ENCODE results near the gene GFER. TPM values are rescaled to one million over a fixed set of nuclear protein-coding genes. Genes with fewer than 3 reads are reported as not detected.
"Not testable (repeated sequence)": the region's sequence is repeated elsewhere in the genome, so short reads cannot be mapped to it uniquely, and the experiment has no call there.

Gene GFER
- 10 to 100 TPM; 31.9 to 41.7 TPM for total RNA-seq

- ATAC-seq (peak; percentile 97 to 99), DNase-seq (ENCODE audit: low spot score) (peak; percentile 96)
- Mint-ChIP-seq H3K27ac (peak within 1 kb of the TSS; percentile 47 to 50), H3K36me3 (no peaks in the 10 kb centered on the region), H3K4me1 (ENCODE audit: low read depth in 2 of 2) (peaks cover 0 to 21% of the 10 kb centered on the region in 2 donors), H3K27me3 (peaks cover 0 to 10% of the 10 kb centered on the region in 2 donors), H3K4me3 (peak within 1 kb of the TSS; percentile 75), H3K9me3 (no peaks in the 10 kb centered on the region)
Observed at GRCh38 chr16:1983544-1984346, at the start of gene GFER. Gene GFER (plus strand): TSS chr16:1984193. CDS start chr16:1984219, 26 bp downstream.

GRCh38 chr16:1936945-1937479 is 47.0 kb upstream of the GFER start:
- no peak for ATAC-seq
- DNase-seq (ENCODE audit: low spot score), result no peak
- Mint-ChIP-seq H3K27me3 (no peaks in the 10 kb centered on the region), H3K4me1 (ENCODE audit: low read depth in 2 of 2) (peaks cover 3 to 4% of the 10 kb centered on the region in 2 donors), H3K36me3 (no peaks in the 10 kb centered on the region), H3K9me3 (no peaks in the 10 kb centered on the region), H3K4me3 (no peak overlapping the region), H3K27ac (no peak overlapping the region)

- H3K9me3 Mint-ChIP-seq, result no peaks in the 10 kb centered on the region
Observed at GRCh38 chr16:1938316-1938715, 45.7 kb upstream of the GFER start.

GRCh38 chr16:1938910-1939309 is 45.1 kb upstream of the GFER start:
- no peak overlapping the region for H3K27ac Mint-ChIP-seq
- ATAC-seq (no peak), DNase-seq (ENCODE audit: low spot score) (no peak)
- H3K27me3 Mint-ChIP-seq, result no peaks in the 10 kb centered on the region
- H3K4me3 Mint-ChIP-seq, result no peak overlapping the region
- H3K9me3 Mint-ChIP-seq, result no peaks in the 10 kb centered on the region
- peaks cover 9 to 14% of the 10 kb centered on the region in 2 donors for H3K4me1 Mint-ChIP-seq (ENCODE audit: low read depth in 2 of 2)
- H3K36me3 Mint-ChIP-seq, result no peaks in the 10 kb centered on the region

More at GRCh38 chr16:1938316-1938715, 45.7 kb upstream of the GFER start:
- H3K4me1 Mint-ChIP-seq (ENCODE audit: low read depth in 2 of 2), result peaks cover 3 to 10% of the 10 kb centered on the region in 2 donors
- no peak for ATAC-seq
- no peaks in the 10 kb centered on the region for H3K27me3 Mint-ChIP-seq
- no peaks in the 10 kb centered on the region for H3K36me3 Mint-ChIP-seq
- no peak overlapping the region for H3K27ac Mint-ChIP-seq
- DNase-seq (ENCODE audit: low spot score), result no peak
- no peak overlapping the region for H3K4me3 Mint-ChIP-seq

GRCh38 chr16:1939833-1940232 is 44.2 kb upstream of the GFER start:
- H3K4me1 Mint-ChIP-seq (ENCODE audit: low read depth in 2 of 2), result peaks cover 13 to 23% of the 10 kb centered on the region in 2 donors
- not testable (repeated sequence) for H3K27ac Mint-ChIP-seq; H3K36me3 Mint-ChIP-seq; H3K9me3 Mint-ChIP-seq; H3K27me3 Mint-ChIP-seq; DNase-seq (ENCODE audit: low spot score); H3K4me3 Mint-ChIP-seq; ATAC-seq

- ATAC-seq (no peak), DNase-seq (ENCODE audit: low spot score) (no peak)
- no peak overlapping the region for H3K4me3 Mint-ChIP-seq
- no peak overlapping the region for H3K27ac Mint-ChIP-seq
- no peaks in the 10 kb centered on the region for H3K9me3 Mint-ChIP-seq
- H3K4me1 Mint-ChIP-seq (ENCODE audit: low read depth in 2 of 2), result peaks cover 13 to 23% of the 10 kb centered on the region in 2 donors
- H3K27me3 Mint-ChIP-seq, result no peaks in the 10 kb centered on the region
- no peaks in the 10 kb centered on the region for H3K36me3 Mint-ChIP-seq
Observed at GRCh38 chr16:1940273-1941161, 43.5 kb upstream of the GFER start.

- no peaks in the 10 kb centered on the region for H3K36me3 Mint-ChIP-seq
- peaks cover 13 to 23% of the 10 kb centered on the region in 2 donors for H3K4me1 Mint-ChIP-seq (ENCODE audit: low read depth in 2 of 2)
- H3K9me3 Mint-ChIP-seq, result no peaks in the 10 kb centered on the region
- no peak for ATAC-seq
- no peak overlapping the region for H3K27ac Mint-ChIP-seq
- DNase-seq (ENCODE audit: low spot score), result no peak
- H3K4me3 Mint-ChIP-seq, result peak overlapping the region; percentile 87
- H3K27me3 Mint-ChIP-seq, result no peaks in the 10 kb centered on the region
Observed at GRCh38 chr16:1941162-1942046, 42.6 kb upstream of the GFER start.

GRCh38 chr16:1942047-1942809 is 41.8 kb upstream of the GFER start:
- H3K27ac Mint-ChIP-seq, result peak overlapping the region; percentile 77 to 88
- H3K9me3 Mint-ChIP-seq, result no peaks in the 10 kb centered on the region
- peak overlapping the region; percentile 87 for H3K4me3 Mint-ChIP-seq
- DNase-seq (ENCODE audit: low spot score), result no peak
- no peaks in the 10 kb centered on the region for H3K27me3 Mint-ChIP-seq
- H3K4me1 Mint-ChIP-seq (ENCODE audit: low read depth in 2 of 2), result peaks cover 13 to 23% of the 10 kb centered on the region in 2 donors
- ATAC-seq, result no peak
- H3K36me3 Mint-ChIP-seq, result no peaks in the 10 kb centered on the region

- Mint-ChIP-seq H3K27me3 (no peaks in the 10 kb centered on the region), H3K36me3 (no peaks in the 10 kb centered on the region), H3K27ac (peak within 1 kb of the TSS; percentile 77 to 88), H3K4me1 (ENCODE audit: low read depth in 2 of 2) (peaks cover 13 to 23% of the 10 kb centered on the region in 2 donors), H3K9me3 (no peaks in the 10 kb centered on the region), H3K4me3 (peak within 1 kb of the TSS; percentile 87)
- peak; percentile 98 to 99 for ATAC-seq
- peak; percentile 100 for DNase-seq (ENCODE audit: low spot score)
Observed at GRCh38 chr16:1942810-1943726, 40.9 kb upstream of the GFER start, which contains the start of gene MSRB1. Gene MSRB1 (minus strand): TSS chr16:1943199. CDS start chr16:1943156, 43 bp downstream.

GRCh38 chr16:1944612-1945199 is 39.3 kb upstream of the GFER start:
- ATAC-seq (no peak), DNase-seq (ENCODE audit: low spot score) (no peak)
- H3K4me1 Mint-ChIP-seq (ENCODE audit: low read depth in 2 of 2), result peaks cover 13 to 23% of the 10 kb centered on the region in 2 donors
- no peaks in the 10 kb centered on the region for H3K9me3 Mint-ChIP-seq
- no peaks in the 10 kb centered on the region for H3K27me3 Mint-ChIP-seq
- peak overlapping the region; percentile 87 for H3K4me3 Mint-ChIP-seq
- H3K36me3 Mint-ChIP-seq, result no peaks in the 10 kb centered on the region
- H3K27ac Mint-ChIP-seq, result peak overlapping the region; percentile 77 to 88

GRCh38 chr16:1945559-1946391 is 38.2 kb upstream of the GFER start:
- Mint-ChIP-seq H3K27me3 (no peaks in the 10 kb centered on the region), H3K9me3 (no peaks in the 10 kb centered on the region), H3K36me3 (no peaks in the 10 kb centered on the region), H3K4me1 (ENCODE audit: low read depth in 2 of 2) (peaks cover 13 to 23% of the 10 kb centered on the region in 2 donors), H3K27ac (no peak overlapping the region), H3K4me3 (no peak overlapping the region)
- DNase-seq (ENCODE audit: low spot score), result no peak
- no peak for ATAC-seq

All from natural killer cell treated with Interleukin-12 subunit alpha and Interleukin-12 subunit beta and Interleukin-15 and Interleukin-18, amount 100 ng/mL, for 72 hours (primary cell).